Osteoblast (primary cell): ENCODE measurements around the gene BICD1. TPM values are rescaled to one million over a fixed set of nuclear protein-coding genes. Genes with fewer than 3 reads are reported as not detected.
A peak's percentile ranks its signal among the peaks of the same experiment; 100 is the strongest.

Source experiments
- DNase-seq: peaks from one replicate; pipeline ENCODE4 v3.0.0; 2011; ENCODE audit warnings: low spot score, mixed read lengths; ENCODE audit not compliant: insufficient read length; ENCODE audit errors: missing footprints
- H2AFZ ChIP-seq: 2 replicates; pipeline ENCODE4 v1.6.0; 2011; ENCODE audit warnings: mild to moderate bottlenecking, low read length
- H3K27ac ChIP-seq: 2 replicates; pipeline ENCODE4 v1.5.1; 2011; ENCODE audit warnings: mild to moderate bottlenecking, low read depth, low read length, moderate library complexity
- H3K27me3 ChIP-seq: 2 replicates; pipeline ENCODE4 v1.6.0; 2012; ENCODE audit warnings: mild to moderate bottlenecking, control low read depth, inconsistent platforms, low read length, moderate library complexity; ENCODE audit not compliant: insufficient read depth
- H3K36me3 ChIP-seq: 2 replicates; pipeline ENCODE4 v1.5.1; 2011; ENCODE audit warnings: mild to moderate bottlenecking, low read length, control low read depth, moderate library complexity; ENCODE audit not compliant: insufficient read depth
- H3K4me1 ChIP-seq: 2 replicates; pipeline ENCODE4 v1.5.1; 2011; ENCODE audit warnings: mild to moderate bottlenecking, low read length, control low read depth, moderate library complexity; ENCODE audit not compliant: insufficient read depth
- H3K4me2 ChIP-seq: 2 replicates; pipeline ENCODE4 v1.6.0; 2011; ENCODE audit warnings: mild to moderate bottlenecking, low read length; ENCODE audit not compliant: insufficient read depth
- H3K4me3 ChIP-seq: fragments of 200-600 bp; sonication (generic); 3 replicates; pipeline ENCODE4 v1.5.1; 2012; ENCODE audit warnings: mild to moderate bottlenecking, low read length, inconsistent platforms; ENCODE audit not compliant: insufficient read depth
- H3K79me2 ChIP-seq: 2 replicates; pipeline ENCODE4 v1.6.0; 2012; ENCODE audit warnings: mild to moderate bottlenecking, low read length, control low read depth, inconsistent platforms; ENCODE audit not compliant: insufficient read depth
- H3K9me3 ChIP-seq: 2 replicates; pipeline ENCODE4 v1.5.1; 2011; ENCODE audit warnings: low read depth, low read length, control low read depth
- H4K20me1 ChIP-seq: 2 replicates; pipeline ENCODE4 v1.6.0; 2012; ENCODE audit warnings: mild to moderate bottlenecking, low read length, control low read depth; ENCODE audit not compliant: insufficient read depth
- CTCF ChIP-seq: IDR thresholded peaks from 2 replicates; pipeline ENCODE4 v1.5.1; 2011; ENCODE audit warnings: mild to moderate bottlenecking, low read depth, low read length, moderate library complexity; ENCODE audit errors: extremely low read depth
- total RNA-seq: library from RNA; depleted of rRNA; stranded (reverse); fragments of >200 nt; gene quantifications from 2 replicates; pipeline ENCODE4 v1.2.3, GENCODE V29; 2012

BICD1 gene
- total RNA-seq, 1 donor = 21.0 TPM

GRCh38 chr12:32211066-32211899 is 104.6 kb downstream of the BICD1 start:
- Histone ChIP-seq H3K79me2 (peaks cover 25% of the 10 kb centered on the region), H4K20me1 (peaks cover 5% of the 10 kb centered on the region), H3K9me3 (no peaks in the 10 kb centered on the region), H2AFZ (no peak overlapping the region), H3K4me1 (no peaks in the 10 kb centered on the region), H3K27ac (no peak overlapping the region), H3K4me3 (no peak overlapping the region), H3K27me3 (no peaks in the 10 kb centered on the region), H3K36me3 (no peaks in the 10 kb centered on the region), H3K4me2 (no peak overlapping the region)
- DNase-seq = no peak
- TF ChIP-seq CTCF = no peak

GRCh38 chr12:32211900-32212156 is 105.2 kb downstream of the BICD1 start:
- no peak for TF ChIP-seq CTCF

GRCh38 chr12:32214723-32215122 is 108.1 kb downstream of the BICD1 start:
- no peak for DNase-seq
- H3K9me3 ChIP-seq = no peaks in the 10 kb centered on the region
- peaks cover 5% of the 10 kb centered on the region for H3K4me1 ChIP-seq
- no peak overlapping the region for H2AFZ ChIP-seq
- H3K27me3 ChIP-seq = no peaks in the 10 kb centered on the region
- peaks cover 19% of the 10 kb centered on the region for H3K79me2 ChIP-seq
- no peak for TF ChIP-seq CTCF
- H4K20me1 ChIP-seq = peaks cover 5% of the 10 kb centered on the region
- no peak overlapping the region for H3K4me2 ChIP-seq
- no peak overlapping the region for H3K4me3 ChIP-seq
- H3K27ac ChIP-seq = no peak overlapping the region
- H3K36me3 ChIP-seq = peaks cover 11% of the 10 kb centered on the region

More at GRCh38 chr12:32211900-32212156, 105.2 kb downstream of the BICD1 start:
- H3K9me3 ChIP-seq = no peaks in the 10 kb centered on the region
- H3K4me1 ChIP-seq = no peaks in the 10 kb centered on the region
- no peak overlapping the region for H3K4me2 ChIP-seq
- H3K4me3 ChIP-seq = no peak overlapping the region
- peaks cover 5% of the 10 kb centered on the region for H4K20me1 ChIP-seq
- peaks cover 25% of the 10 kb centered on the region for H3K79me2 ChIP-seq
- peaks cover 4% of the 10 kb centered on the region for H3K36me3 ChIP-seq
- H3K27me3 ChIP-seq = no peaks in the 10 kb centered on the region
- H3K27ac ChIP-seq = no peak overlapping the region
- H2AFZ ChIP-seq = no peak overlapping the region
- no peak for DNase-seq

- Histone ChIP-seq H3K27me3 (no peaks in the 10 kb centered on the region), H3K4me2 (no peak overlapping the region), H4K20me1 (peaks cover 11% of the 10 kb centered on the region), H2AFZ (no peak overlapping the region), H3K4me3 (no peak overlapping the region), H3K79me2 (peaks cover 22% of the 10 kb centered on the region), H3K9me3 (no peaks in the 10 kb centered on the region), H3K4me1 (peaks cover 5% of the 10 kb centered on the region), H3K36me3 (peaks cover 11% of the 10 kb centered on the region), H3K27ac (no peak overlapping the region)
- TF ChIP-seq CTCF = no peak
- DNase-seq = peak; percentile 68
These were observed 111.0 kb downstream of the BICD1 start for GRCh38 chr12:32217354-32218310.
